ENCODE results near the gene ANXA5. TPM values are rescaled to one million over a fixed set of nuclear protein-coding genes. Genes with fewer than 3 reads are reported as not detected.

Gene ANXA5
- total RNA-seq, 1 donor from 2014 or later, result 682 TPM

DNA sequence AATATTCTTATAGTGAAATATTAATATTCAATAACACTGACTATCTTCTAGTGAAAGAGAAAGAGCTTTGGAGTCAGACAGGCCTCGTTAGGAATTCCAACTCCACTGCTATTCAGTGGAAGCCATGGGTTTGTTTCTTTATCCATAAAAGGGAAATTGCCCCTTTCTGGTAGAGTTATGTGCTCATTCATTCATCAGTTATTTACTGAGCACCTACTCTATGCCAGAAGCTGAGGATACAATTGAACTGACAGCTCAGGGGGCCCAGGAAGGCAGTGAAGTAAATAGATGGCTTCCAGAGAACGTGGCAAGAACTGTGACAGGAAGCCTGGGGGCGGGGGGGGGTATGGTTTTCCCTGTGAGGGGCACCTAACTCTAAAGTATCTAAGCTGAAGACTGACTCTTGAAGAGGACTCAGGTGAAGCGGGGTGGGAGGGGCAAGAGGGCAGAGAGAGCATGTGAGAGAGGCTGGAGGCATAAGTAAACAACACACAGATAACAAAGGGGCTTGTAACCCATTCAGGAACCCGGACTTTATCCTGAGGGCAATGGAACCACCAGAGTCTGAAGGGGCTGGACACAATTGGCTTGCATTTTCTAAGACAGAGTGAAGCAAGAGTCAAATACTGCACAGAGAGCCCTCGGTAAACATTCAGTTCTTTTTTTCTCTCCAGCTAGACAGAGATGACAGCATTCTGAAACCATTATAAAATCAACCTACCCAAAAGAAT, 20.3 kb downstream of the ANXA5 start:
- Histone ChIP-seq H2AFZ (ENCODE audit: low read depth, low read length) (no peak overlapping the region), H3K9ac (ENCODE audit: low read length) (no peak overlapping the region), H3K27me3 (ENCODE audit: insufficient read depth, low read length) (no peaks in the 10 kb centered on the region), H4K20me1 (ENCODE audit: insufficient read depth, low read length) (peaks cover 69% of the 10 kb centered on the region), H3K9me3 (ENCODE audit: insufficient read depth, low read depth, low read length) (no peaks in the 10 kb centered on the region), H3K4me1 (ENCODE audit: insufficient read depth, low read length) (peaks cover 7% of the 10 kb centered on the region), H3K79me2 (ENCODE audit: insufficient read depth, low read length) (peaks cover 73% of the 10 kb centered on the region), H3K36me3 (ENCODE audit: insufficient read depth, low read length) (peaks cover 84% of the 10 kb centered on the region), H3K4me2 (ENCODE audit: low read length) (no peak overlapping the region), H3K27ac (ENCODE audit: low read depth, low read length) (no peak overlapping the region), H3K4me3 (ENCODE audit: insufficient read depth, low read depth, low read length) (no peak overlapping the region)
- peaks cover 16% of the 10 kb centered on the region for H3K36me3 Mint-ChIP-seq (ENCODE audit: low read depth, unreplicated experiment)
- TF ChIP-seq, protein P1, sequence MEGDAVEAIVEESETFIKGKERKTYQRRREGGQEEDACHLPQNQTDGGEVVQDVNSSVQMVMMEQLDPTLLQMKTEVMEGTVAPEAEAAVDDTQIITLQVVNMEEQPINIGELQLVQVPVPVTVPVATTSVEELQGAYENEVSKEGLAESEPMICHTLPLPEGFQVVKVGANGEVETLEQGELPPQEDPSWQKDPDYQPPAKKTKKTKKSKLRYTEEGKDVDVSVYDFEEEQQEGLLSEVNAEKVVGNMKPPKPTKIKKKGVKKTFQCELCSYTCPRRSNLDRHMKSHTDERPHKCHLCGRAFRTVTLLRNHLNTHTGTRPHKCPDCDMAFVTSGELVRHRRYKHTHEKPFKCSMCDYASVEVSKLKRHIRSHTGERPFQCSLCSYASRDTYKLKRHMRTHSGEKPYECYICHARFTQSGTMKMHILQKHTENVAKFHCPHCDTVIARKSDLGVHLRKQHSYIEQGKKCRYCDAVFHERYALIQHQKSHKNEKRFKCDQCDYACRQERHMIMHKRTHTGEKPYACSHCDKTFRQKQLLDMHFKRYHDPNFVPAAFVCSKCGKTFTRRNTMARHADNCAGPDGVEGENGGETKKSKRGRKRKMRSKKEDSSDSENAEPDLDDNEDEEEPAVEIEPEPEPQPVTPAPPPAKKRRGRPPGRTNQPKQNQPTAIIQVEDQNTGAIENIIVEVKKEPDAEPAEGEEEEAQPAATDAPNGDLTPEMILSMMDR (IDR thresholded peaks at IDR 0.05; ENCODE audit: insufficient read depth, low read depth, low read length), result no peak
- no peak for TF ChIP-seq EZH2 (IDR thresholded peaks at IDR 0.05; ENCODE audit: insufficient read depth, low read length)
- H3K4me3 Mint-ChIP-seq (ENCODE audit: unreplicated experiment), result no peak overlapping the region
- no peaks in the 10 kb centered on the region for H3K9me3 Mint-ChIP-seq (ENCODE audit: unreplicated experiment)
- H3K27ac Mint-ChIP-seq (ENCODE audit: unreplicated experiment), result no peak overlapping the region
- FAIRE-seq (no peak), DNase-seq (ENCODE audit: low read depth) (no peak)
- peaks cover 53% of the 10 kb centered on the region for H3K4me1 Mint-ChIP-seq (ENCODE audit: low read depth, unreplicated experiment)
- H3K27me3 Mint-ChIP-seq (ENCODE audit: low read depth, unreplicated experiment), result no peaks in the 10 kb centered on the region

DNA sequence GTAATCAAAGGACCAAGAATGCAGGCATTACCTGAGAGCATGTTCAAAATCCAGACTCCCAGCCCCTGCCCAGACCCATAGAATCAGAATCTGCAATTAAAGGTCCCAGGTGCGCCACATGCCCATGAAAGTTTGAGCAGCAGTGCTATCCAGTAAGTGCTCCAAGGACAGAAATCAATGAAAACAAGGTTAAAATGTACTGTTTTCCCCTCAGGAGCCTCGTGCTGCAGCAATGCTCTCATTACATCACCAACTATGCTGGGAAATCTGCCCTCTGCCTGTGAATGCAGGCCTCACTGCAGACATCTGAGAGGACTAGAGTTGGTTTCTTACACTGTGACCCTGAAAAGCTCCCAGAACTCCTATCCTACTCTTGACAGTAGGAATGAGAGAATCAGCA, 21.1 kb downstream of the ANXA5 start:
- Histone ChIP-seq H4K20me1 (ENCODE audit: insufficient read depth, low read length) (peaks cover 70% of the 10 kb centered on the region), H3K4me1 (ENCODE audit: insufficient read depth, low read length) (peaks cover 8% of the 10 kb centered on the region), H3K4me2 (ENCODE audit: low read length) (no peak overlapping the region), H2AFZ (ENCODE audit: low read depth, low read length) (no peak overlapping the region), H3K36me3 (ENCODE audit: insufficient read depth, low read length) (peaks cover 83% of the 10 kb centered on the region), H3K9me3 (ENCODE audit: insufficient read depth, low read depth, low read length) (no peaks in the 10 kb centered on the region), H3K27ac (ENCODE audit: low read depth, low read length) (no peak overlapping the region), H3K9ac (ENCODE audit: low read length) (no peak overlapping the region), H3K4me3 (ENCODE audit: insufficient read depth, low read depth, low read length) (no peak overlapping the region), H3K27me3 (ENCODE audit: insufficient read depth, low read length) (no peaks in the 10 kb centered on the region), H3K79me2 (ENCODE audit: insufficient read depth, low read length) (peaks cover 70% of the 10 kb centered on the region)
- Mint-ChIP-seq H3K27ac (ENCODE audit: unreplicated experiment) (peak overlapping the region; percentile 59), H3K27me3 (ENCODE audit: low read depth, unreplicated experiment) (no peaks in the 10 kb centered on the region), H3K36me3 (ENCODE audit: low read depth, unreplicated experiment) (peaks cover 18% of the 10 kb centered on the region), H3K4me1 (ENCODE audit: low read depth, unreplicated experiment) (peaks cover 53% of the 10 kb centered on the region), H3K9me3 (ENCODE audit: unreplicated experiment) (no peaks in the 10 kb centered on the region), H3K4me3 (ENCODE audit: unreplicated experiment) (no peak overlapping the region)
- FAIRE-seq, result no peak
- DNase-seq (ENCODE audit: low read depth), result no peak
- TF ChIP-seq, protein P1 (IDR thresholded peaks at IDR 0.05; ENCODE audit: insufficient read depth, low read depth, low read length), result peak; percentile 4
- no peak for TF ChIP-seq EZH2 (IDR thresholded peaks at IDR 0.05; ENCODE audit: insufficient read depth, low read length)

DNA sequence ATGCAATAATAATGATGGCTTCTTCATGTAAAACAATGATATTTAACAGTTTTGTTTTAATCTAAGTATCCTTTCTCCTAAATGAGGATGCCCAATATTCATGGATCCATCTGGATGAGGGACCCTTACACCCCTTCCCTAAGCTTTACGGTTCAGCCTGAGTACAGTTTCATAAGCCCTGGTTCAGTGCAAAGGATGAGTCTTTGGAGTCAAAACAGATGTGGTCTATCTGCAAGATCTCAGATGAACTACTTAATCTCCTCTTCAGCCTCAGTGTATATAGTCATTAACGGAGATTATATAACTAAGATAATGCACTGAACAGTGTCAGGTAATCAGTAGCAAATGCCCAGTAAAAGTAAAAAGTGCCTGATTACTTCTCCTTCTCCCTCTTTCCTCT, 22.1 kb downstream of the ANXA5 start:
- no peak overlapping the region for H3K27ac Mint-ChIP-seq (ENCODE audit: unreplicated experiment)
- no peak for DNase-seq (ENCODE audit: low read depth)
- H3K4me3 Mint-ChIP-seq (ENCODE audit: unreplicated experiment), result no peak overlapping the region
- Histone ChIP-seq H3K4me2 (ENCODE audit: low read length) (no peak overlapping the region), H3K9me3 (ENCODE audit: insufficient read depth, low read depth, low read length) (no peaks in the 10 kb centered on the region), H2AFZ (ENCODE audit: low read depth, low read length) (no peak overlapping the region), H4K20me1 (ENCODE audit: insufficient read depth, low read length) (peaks cover 60% of the 10 kb centered on the region), H3K4me3 (ENCODE audit: insufficient read depth, low read depth, low read length) (no peak overlapping the region), H3K9ac (ENCODE audit: low read length) (no peak overlapping the region), H3K36me3 (ENCODE audit: insufficient read depth, low read length) (peaks cover 83% of the 10 kb centered on the region), H3K4me1 (ENCODE audit: insufficient read depth, low read length) (peaks cover 17% of the 10 kb centered on the region), H3K27ac (ENCODE audit: low read depth, low read length) (no peak overlapping the region), H3K27me3 (ENCODE audit: insufficient read depth, low read length) (no peaks in the 10 kb centered on the region), H3K79me2 (ENCODE audit: insufficient read depth, low read length) (peaks cover 59% of the 10 kb centered on the region)
- FAIRE-seq, result peak; percentile 66
- peaks cover 14% of the 10 kb centered on the region for H3K36me3 Mint-ChIP-seq (ENCODE audit: low read depth, unreplicated experiment)
- no peaks in the 10 kb centered on the region for H3K27me3 Mint-ChIP-seq (ENCODE audit: low read depth, unreplicated experiment)
- peaks cover 56% of the 10 kb centered on the region for H3K4me1 Mint-ChIP-seq (ENCODE audit: low read depth, unreplicated experiment)
- no peak for TF ChIP-seq EZH2 (IDR thresholded peaks at IDR 0.05; ENCODE audit: insufficient read depth, low read length)
- TF ChIP-seq, protein P1 (IDR thresholded peaks at IDR 0.05; ENCODE audit: insufficient read depth, low read depth, low read length), result no peak
- no peaks in the 10 kb centered on the region for H3K9me3 Mint-ChIP-seq (ENCODE audit: unreplicated experiment)
